Measurements from ENCODE around the gene PRDX5. TPM values are rescaled to one million over a fixed set of nuclear protein-coding genes. Genes with fewer than 3 reads are reported as not detected.

The PRDX5 gene
- total RNA-seq, 4 donors from 2014 or later: 122 to 236 (median 223) TPM

- no peak for TF ChIP-seq CTCF (IDR thresholded peaks at IDR 0.05; ENCODE audit: low read depth)
These were observed 20.8 kb downstream of the PRDX5 start for GRCh38 chr11:64338716-64339115.

- TF ChIP-seq CTCF (IDR thresholded peaks at IDR 0.05; ENCODE audit: low read depth): no peak
These were observed 21.4 kb downstream of the PRDX5 start for GRCh38 chr11:64339286-64339685.

GRCh38 chr11:64339754-64340408 lies 22.0 kb downstream of the PRDX5 start, which contains the start of gene CCDC88B:
Gene CCDC88B (plus strand): TSS chr11:64340204. CDS start chr11:64340267, 63 bp downstream.
- no peak for TF ChIP-seq CTCF (IDR thresholded peaks at IDR 0.05; ENCODE audit: low read depth)

GRCh38 chr11:64340671-64341335 lies 22.9 kb downstream of the PRDX5 start:
- no peak for TF ChIP-seq CTCF (IDR thresholded peaks at IDR 0.05; ENCODE audit: low read depth)

- TF ChIP-seq CTCF (IDR thresholded peaks at IDR 0.05; ENCODE audit: low read depth): no peak
These were observed 23.5 kb downstream of the PRDX5 start for GRCh38 chr11:64341429-64341828.

GRCh38 chr11:64341851-64342791 lies 24.2 kb downstream of the PRDX5 start:
- TF ChIP-seq CTCF (IDR thresholded peaks at IDR 0.05; ENCODE audit: low read depth): no peak

All from subcutaneous adipose tissue (tissue), 4 donors.